Spinal cord (tissue), 10 donors: ENCODE measurements around the gene ENG. TPM values are rescaled to one million over a fixed set of nuclear protein-coding genes. Genes with fewer than 3 reads are reported as not detected.

ENCODE experiments used
- DNase-seq, 6 donors: peaks; one replicate each; pipeline versions ENCODE4 v3.0.0 to v3.0.0-alpha.2; 2013 to 2015; ENCODE audit warnings: low spot score in 6 of 6, low read depth in 4 of 6
- H3K27ac ChIP-seq: one replicate; pipeline ENCODE4 v1.5.1; 2013; ENCODE audit warnings: low read depth, low read length, control low read depth
- H3K27me3 ChIP-seq: one replicate; pipeline ENCODE4 v1.6.1; 2013; ENCODE audit warnings: low read length; ENCODE audit not compliant: control insufficient read depth, insufficient read depth
- H3K36me3 ChIP-seq: one replicate; pipeline ENCODE4 v1.6.1; 2013; ENCODE audit warnings: low read length; ENCODE audit not compliant: control insufficient read depth, insufficient read depth
- H3K4me1 ChIP-seq: one replicate; pipeline ENCODE4 v1.6.1; 2013; ENCODE audit warnings: low read length; ENCODE audit not compliant: control insufficient read depth, insufficient read depth
- H3K4me3 ChIP-seq: one replicate; pipeline ENCODE4 v1.5.1; 2013; ENCODE audit warnings: low read depth, low read length, control low read depth
- H3K9me3 ChIP-seq: one replicate; pipeline ENCODE4 v1.6.1; 2013; ENCODE audit warnings: low read length; ENCODE audit not compliant: control insufficient read depth, insufficient read depth
- WGBS: methylation state at CpG from one replicate; pipeline ENCODE4 v1.1.5; 2013; ENCODE audit warnings: missing lambda C conversion rate; ENCODE audit not compliant: insufficient coverage; 5-methylcytosine and 5-hydroxymethylcytosine counted together
- polyA plus RNA-seq, 2 donors: library from polyadenylated mRNA; unstranded; fragments of 120-200 nt; gene quantifications; one replicate each; pipeline ENCODE4 v1.2.1, GENCODE V29; 2013; ENCODE audit not compliant: insufficient read length in 2 of 2
- total RNA-seq, 2 donors: library from RNA; depleted of rRNA in 1 of 2; stranded (reverse); fragments of 120-200 nt in 1 of 2; fragments of >200 nt in 1 of 2; gene quantifications; one replicate each; pipeline versions ENCODE4 v1.2.3 to v1.2.4, GENCODE V29; 2013 to 2014
- donor health status: healthy.

Gene ENG
- total and polyA plus RNA-seq, 4 donors = 6.3 to 46.9 (median 29.6) TPM

DNA sequence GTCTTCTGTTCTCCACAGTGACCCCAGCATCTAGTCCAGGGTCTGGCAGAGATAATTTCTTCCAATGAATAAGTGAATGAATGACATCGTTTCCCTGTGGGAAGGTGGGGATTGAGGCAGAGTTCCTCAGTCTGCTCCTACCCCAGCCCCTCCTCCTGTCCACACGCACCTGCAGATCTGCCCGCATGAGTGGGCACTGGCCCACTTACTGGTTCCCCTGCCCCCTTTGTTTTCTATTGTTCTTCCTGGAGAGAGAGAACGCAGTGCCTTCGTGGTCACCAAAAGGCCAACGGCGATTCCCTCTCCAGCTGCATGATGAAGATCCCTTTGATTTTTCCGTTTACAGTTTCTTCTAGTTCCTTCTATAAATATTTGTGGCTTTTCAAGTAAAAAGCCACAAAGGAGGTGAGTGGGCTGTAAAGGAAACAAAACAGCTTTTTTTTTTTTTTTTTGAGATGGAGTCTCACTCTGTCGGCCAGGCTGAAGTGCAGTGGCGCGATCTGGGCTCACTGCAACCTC, 57.5 kb downstream of the ENG start:
- Histone ChIP-seq H3K4me1 (peaks cover 9% of the 10 kb centered on the region), H3K36me3 (peaks cover 25% of the 10 kb centered on the region), H3K27ac (no peak overlapping the region), H3K27me3 (no peaks in the 10 kb centered on the region), H3K4me3 (no peak overlapping the region), H3K9me3 (no peaks in the 10 kb centered on the region)
- WGBS = no CpG with 5 or more reads among the region's 11 CpGs
- DNase-seq = no peak

DNA sequence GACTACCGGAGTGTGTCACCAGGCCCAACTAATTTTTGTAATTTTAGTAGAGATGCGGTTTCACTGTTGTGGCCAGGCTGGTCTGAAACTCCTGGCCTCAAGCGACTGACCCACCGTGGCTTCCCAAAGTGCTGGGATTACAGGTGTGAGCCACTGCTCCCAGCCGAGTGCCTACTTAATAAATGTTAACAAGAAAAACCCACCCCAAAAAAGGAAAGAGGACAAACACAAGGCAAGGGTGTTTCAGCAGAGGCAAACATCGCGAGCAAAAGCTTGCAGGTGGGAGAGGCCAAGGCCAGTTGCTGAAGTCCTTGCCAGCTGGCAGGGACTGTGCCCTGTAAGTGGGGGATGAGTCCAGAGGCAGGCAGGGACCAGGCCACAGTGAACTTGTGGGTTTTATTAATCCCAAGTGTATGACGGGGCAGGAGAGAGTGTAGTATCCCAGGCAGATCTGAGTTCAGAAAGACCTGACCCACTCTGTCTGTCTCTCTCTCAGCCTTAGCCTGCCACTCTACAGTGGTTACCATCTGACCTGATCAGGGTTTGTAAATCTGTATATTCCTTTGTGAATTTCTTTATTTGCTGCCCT, 58.1 kb downstream of the ENG start:
- 25% methylated on average over 2 of the region's 8 CpGs for WGBS
- Histone ChIP-seq H3K4me3 (no peak overlapping the region), H3K9me3 (no peaks in the 10 kb centered on the region), H3K27me3 (no peaks in the 10 kb centered on the region), H3K27ac (no peak overlapping the region), H3K36me3 (peaks cover 31% of the 10 kb centered on the region), H3K4me1 (peaks cover 9% of the 10 kb centered on the region)
- DNase-seq = no peak

DNA sequence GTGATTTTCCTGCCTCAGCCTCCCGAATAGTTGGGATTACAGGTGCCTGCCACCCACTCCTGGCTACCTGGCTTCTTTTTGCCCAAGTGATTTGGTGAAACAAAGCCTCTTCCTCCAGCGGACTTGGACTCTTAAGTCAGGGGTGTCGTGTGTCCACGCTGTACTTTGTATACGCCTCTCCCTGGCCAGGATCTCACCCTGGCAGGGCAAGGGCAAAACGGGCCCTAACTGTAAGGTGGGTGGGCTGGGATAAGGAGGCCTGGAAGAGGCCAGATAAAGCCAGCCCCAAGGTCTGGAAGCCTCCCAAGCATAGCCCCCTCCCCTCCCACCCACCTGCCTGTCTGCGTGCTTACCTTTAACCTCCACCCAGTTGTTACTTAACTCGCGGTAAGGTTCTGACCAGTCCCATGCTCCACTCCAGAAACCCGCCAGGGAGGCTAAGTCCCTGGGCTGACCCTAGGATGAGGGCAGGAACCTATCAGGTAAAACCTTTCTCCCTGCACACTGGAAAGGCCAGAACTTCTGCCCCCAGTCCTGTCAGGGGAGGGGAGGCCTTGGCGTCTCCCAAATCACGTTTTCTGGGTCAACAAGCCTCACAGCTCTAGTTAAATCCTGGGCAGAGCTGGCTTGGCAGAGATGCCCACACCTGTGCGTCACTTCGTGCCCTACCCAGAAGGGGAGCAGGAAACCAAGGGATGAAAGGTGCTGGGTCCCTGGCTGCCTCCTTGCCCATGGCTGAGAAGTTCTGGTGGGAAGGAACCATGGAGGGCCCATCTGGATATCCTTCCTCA, 60.3 kb downstream of the ENG start:
- no peak overlapping the region for H3K4me3 ChIP-seq
- H3K36me3 ChIP-seq = peaks cover 52% of the 10 kb centered on the region
- no peaks in the 10 kb centered on the region for H3K9me3 ChIP-seq
- H3K4me1 ChIP-seq = peaks cover 9% of the 10 kb centered on the region
- WGBS = 80% methylated on average over 7 of the region's 14 CpGs
- H3K27me3 ChIP-seq = no peaks in the 10 kb centered on the region
- DNase-seq = no peak
- H3K27ac ChIP-seq = no peak overlapping the region

DNA sequence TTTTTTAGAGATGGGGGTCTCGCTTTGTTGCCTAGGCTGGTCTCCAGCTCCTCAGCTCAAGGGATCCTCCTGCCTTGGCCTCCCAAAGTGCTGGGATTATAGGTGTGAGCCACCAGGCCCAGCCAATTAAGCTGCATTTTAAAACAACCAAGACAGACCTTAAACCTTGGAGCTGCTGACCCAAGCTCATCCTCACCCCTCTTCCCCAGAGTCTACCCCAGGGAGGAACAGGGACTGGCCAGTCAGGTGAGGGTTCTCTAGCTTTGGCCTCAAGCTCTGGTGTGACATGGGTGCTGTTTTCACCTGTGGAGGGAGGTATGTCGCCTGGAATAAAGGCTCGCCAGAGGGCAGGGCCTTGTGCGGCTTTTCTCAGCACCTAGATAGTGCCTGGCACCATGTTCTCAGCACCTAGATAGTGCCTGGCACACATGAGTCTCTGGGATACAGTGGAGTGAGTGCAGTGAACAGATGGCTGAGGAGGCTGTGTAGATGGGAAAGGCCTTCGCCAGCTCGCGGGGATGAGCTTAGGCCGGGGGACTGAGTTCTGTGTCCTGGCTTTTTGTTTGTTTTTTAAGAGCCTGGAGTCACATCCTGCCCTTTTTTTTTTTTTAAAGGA, 61.3 kb downstream of the ENG start:
- DNase-seq = no peak
- H3K4me3 ChIP-seq = no peak overlapping the region
- no peak overlapping the region for H3K27ac ChIP-seq
- H3K9me3 ChIP-seq = no peaks in the 10 kb centered on the region
- H3K36me3 ChIP-seq = peaks cover 61% of the 10 kb centered on the region
- peaks cover 9% of the 10 kb centered on the region for H3K4me1 ChIP-seq
- 56% methylated on average over 5 of the region's 8 CpGs for WGBS
- no peaks in the 10 kb centered on the region for H3K27me3 ChIP-seq

DNA sequence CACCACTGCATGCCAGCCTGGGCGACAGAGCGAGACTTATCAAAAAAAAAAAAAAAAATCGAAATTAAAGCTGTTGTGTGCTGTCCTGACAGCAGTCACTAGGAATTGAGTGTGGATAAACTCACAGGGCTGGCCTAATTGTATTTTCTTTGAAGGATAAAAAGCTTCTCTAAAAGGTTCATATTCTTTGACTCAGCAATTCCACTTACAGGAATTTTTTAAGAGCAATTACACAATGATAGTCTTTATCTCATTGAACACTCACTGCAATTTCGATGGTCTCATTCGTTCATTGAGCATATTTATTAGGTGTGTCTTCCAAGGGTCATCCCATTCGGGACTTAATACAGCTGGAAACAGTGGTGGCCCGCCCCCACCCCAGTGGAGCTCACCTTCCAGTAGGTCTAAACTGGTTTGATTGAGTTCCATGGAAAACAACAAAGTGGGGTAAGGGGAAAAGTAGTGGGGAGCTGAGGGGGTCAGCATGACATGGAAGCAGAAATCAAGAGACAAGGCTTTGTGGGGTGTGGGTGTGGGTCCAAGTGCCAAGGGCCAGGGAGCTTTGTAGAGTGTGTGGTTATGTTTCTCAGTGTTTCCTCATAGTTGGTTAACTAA, 61.9 kb downstream of the ENG start:
- Histone ChIP-seq H3K36me3 (peaks cover 68% of the 10 kb centered on the region), H3K27me3 (no peaks in the 10 kb centered on the region), H3K4me3 (no peak overlapping the region), H3K27ac (no peak overlapping the region), H3K4me1 (peaks cover 11% of the 10 kb centered on the region), H3K9me3 (no peaks in the 10 kb centered on the region)
- WGBS = 97% methylated on average over 4 of the region's 7 CpGs
- DNase-seq = no peak

DNA sequence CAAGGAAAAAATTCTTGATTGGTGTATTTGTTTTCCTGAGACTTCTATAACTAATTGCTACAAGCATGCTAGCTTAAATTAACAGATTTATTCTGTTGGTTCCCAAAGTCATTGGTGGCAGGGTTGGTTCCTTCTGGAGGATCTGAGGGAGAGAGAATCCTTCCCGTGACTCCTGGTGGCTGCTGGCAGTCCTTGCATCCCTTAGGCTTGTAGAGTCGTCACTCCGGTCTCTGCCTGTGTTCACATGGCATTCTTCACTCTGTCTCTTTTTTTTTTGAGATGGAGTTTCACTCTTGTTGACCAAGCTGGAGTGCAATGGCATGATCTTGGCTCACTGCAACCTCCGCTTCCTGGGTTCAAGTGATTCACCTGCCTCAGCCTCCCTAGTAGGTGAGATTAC, 63.4 kb downstream of the ENG start:
- Histone ChIP-seq H3K4me3 (no peak overlapping the region), H3K9me3 (no peaks in the 10 kb centered on the region), H3K4me1 (peaks cover 16% of the 10 kb centered on the region), H3K27ac (no peak overlapping the region), H3K27me3 (no peaks in the 10 kb centered on the region), H3K36me3 (peaks cover 76% of the 10 kb centered on the region)
- WGBS = 94% methylated on average over 2 of the region's 4 CpGs
- no peak for DNase-seq

DNA sequence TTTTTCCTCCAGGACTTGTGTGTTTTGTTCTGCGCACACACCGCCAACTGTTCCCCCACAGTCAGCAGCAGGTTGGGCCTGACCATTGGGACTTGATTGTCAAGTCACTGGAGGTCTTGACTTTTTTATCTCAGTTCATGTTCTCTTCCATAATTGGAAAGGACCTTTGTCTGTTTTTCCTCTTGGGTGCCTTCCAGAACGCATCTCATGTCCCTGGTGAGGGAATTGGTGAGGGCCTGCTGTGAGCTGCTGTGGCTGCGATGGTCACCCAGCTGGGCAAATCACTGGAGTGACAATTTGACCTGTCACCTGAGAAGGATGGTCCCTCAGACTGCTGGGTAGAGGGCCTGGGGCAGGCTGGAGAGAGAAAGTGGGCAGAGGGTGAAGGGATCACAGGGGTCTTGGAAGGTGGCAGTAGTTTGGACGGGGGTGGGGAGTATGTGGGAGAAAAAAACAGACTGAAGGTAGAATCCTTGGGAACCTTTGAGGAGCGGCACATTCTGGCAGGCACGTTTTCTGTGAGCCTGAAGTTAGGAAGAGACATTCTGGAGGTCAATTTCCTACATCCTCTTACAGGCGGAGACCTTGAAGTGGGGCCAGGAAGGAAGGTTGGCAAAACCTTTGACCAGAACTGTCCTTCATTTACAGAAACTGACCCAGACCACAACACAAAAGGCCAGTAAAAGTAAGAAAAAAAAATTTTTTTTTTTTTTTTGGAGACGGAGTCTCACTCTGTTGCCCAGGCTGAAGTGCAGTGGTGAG, 64.2 kb downstream of the ENG start:
- Histone ChIP-seq H3K4me3 (no peak overlapping the region), H3K27me3 (no peaks in the 10 kb centered on the region), H3K9me3 (no peaks in the 10 kb centered on the region), H3K27ac (no peak overlapping the region), H3K4me1 (peaks cover 14% of the 10 kb centered on the region), H3K36me3 (peaks cover 76% of the 10 kb centered on the region)
- no peak for DNase-seq
- 94% methylated on average over 5 of the region's 9 CpGs for WGBS

DNA sequence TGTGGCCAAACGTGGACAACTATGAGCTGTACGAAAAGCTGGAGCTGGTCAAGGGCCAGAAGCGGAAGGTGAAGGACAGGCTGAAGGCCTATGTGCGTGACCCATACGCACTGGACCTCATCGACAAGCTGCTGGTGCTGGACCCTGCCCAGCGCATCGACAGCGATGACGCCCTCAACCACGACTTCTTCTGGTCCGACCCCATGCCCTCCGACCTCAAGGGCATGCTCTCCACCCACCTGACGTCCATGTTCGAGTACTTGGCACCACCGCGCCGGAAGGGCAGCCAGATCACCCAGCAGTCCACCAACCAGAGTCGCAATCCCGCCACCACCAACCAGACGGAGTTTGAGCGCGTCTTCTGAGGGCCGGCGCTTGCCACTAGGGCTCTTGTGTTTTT, 65.3 kb downstream of the ENG start:
- DNase-seq = no peak
- H3K27me3 ChIP-seq = no peaks in the 10 kb centered on the region
- H3K4me3 ChIP-seq = no peak overlapping the region
- WGBS = 93% methylated on average over 24 of the region's 25 CpGs
- H3K4me1 ChIP-seq = peaks cover 22% of the 10 kb centered on the region
- H3K27ac ChIP-seq = no peak overlapping the region
- H3K36me3 ChIP-seq = peaks cover 70% of the 10 kb centered on the region
- no peaks in the 10 kb centered on the region for H3K9me3 ChIP-seq

DNA sequence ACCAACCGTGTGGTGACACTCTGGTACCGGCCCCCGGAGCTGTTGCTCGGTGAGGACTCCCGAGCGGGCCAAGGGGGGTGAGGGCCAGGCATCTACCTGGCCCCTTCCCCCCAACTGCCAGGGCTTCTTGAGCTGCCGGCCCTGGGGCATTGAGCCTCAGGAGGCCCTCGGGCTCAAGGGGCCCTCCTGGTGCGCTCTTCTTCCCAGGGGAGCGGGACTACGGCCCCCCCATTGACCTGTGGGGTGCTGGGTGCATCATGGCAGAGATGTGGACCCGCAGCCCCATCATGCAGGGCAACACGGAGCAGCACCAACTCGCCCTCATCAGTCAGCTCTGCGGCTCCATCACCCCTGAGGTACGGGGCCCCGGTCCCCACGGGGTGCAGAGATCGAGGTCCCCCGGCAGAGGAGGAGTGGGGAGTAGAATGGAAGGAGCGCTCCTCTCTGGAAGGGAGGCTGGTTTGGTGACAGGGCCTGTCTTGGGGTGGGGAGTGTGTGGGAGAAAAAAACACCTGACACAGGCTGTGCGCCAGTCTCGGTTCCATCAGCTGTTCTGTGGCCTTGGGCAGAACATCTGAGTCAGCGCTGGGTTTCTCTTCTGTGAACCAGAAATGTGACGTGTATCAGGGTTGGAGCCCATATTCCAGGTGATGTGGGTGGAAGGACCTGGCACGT, 66.0 kb downstream of the ENG start:
- no peaks in the 10 kb centered on the region for H3K27me3 ChIP-seq
- H3K4me3 ChIP-seq = no peak overlapping the region
- peaks cover 22% of the 10 kb centered on the region for H3K4me1 ChIP-seq
- peaks cover 65% of the 10 kb centered on the region for H3K36me3 ChIP-seq
- 90% methylated on average over 24 of the region's 26 CpGs for WGBS
- no peak for DNase-seq
- H3K27ac ChIP-seq = no peak overlapping the region
- H3K9me3 ChIP-seq = no peaks in the 10 kb centered on the region
